GM21447 (cell line): ENCODE results near the gene PCDHA2.
"Not testable (repeated sequence)": the region's sequence is repeated elsewhere in the genome, so short reads cannot be mapped to it uniquely, and the experiment has no call there.

Experiments
- ATAC-seq: cut with Tn5 transposase; IDR thresholded peaks from one replicate; pipeline ENCODE4 v1.9.1; 2021; ENCODE audit not compliant: unreplicated experiment

Gene PCDHA2

GRCh38 chr5:140808889-140809291 is 14.2 kb downstream of the PCDHA2 start:
- ATAC-seq, result no peak

GRCh38 chr5:140821375-140822280 is 27.0 kb downstream of the PCDHA2 start, which contains the start of gene PCDHA5:
Gene PCDHA5, plus strand, starts transcription at chr5:140821613.
- no peak for ATAC-seq

- ATAC-seq, result no peak
Observed at GRCh38 chr5:140822281-140822629, 27.6 kb downstream of the PCDHA2 start.

GRCh38 chr5:140822969-140823368 is 28.3 kb downstream of the PCDHA2 start:
- not testable (repeated sequence) for ATAC-seq

GRCh38 chr5:140823475-140823874 is 28.8 kb downstream of the PCDHA2 start:
- no peak for ATAC-seq

- ATAC-seq, result no peak
Observed at GRCh38 chr5:140827704-140828361, 33.2 kb downstream of the PCDHA2 start, which contains the start of gene PCDHA6. Gene PCDHA6, plus strand, starts transcription at chr5:140827960. Its CDS starts 132 bp downstream, at chr5:140828092.

GRCh38 chr5:140828362-140828737 is 33.7 kb downstream of the PCDHA2 start:
- ATAC-seq, result no peak

- not testable (repeated sequence) for ATAC-seq
Observed at GRCh38 chr5:140829511-140830501, 35.2 kb downstream of the PCDHA2 start.

- no peak for ATAC-seq
Observed at GRCh38 chr5:140833993-140834392, 39.3 kb downstream of the PCDHA2 start, which contains the start of gene PCDHA7. Gene PCDHA7, plus strand, starts transcription at chr5:140834269. Its CDS starts 115 bp downstream, at chr5:140834384.

GRCh38 chr5:140834439-140835008 is 39.9 kb downstream of the PCDHA2 start:
- ATAC-seq, result not testable (repeated sequence)

GRCh38 chr5:140835622-140836510 is 41.2 kb downstream of the PCDHA2 start:
- ATAC-seq, result no peak

- ATAC-seq, result no peak
Observed at GRCh38 chr5:140840978-140841962, 46.6 kb downstream of the PCDHA2 start, which contains the start of gene PCDHA8. Gene PCDHA8, plus strand, starts transcription at chr5:140841187. Its CDS starts 135 bp downstream, at chr5:140841322.

GRCh38 chr5:140842798-140843733 is 48.4 kb downstream of the PCDHA2 start:
- no peak for ATAC-seq
